ENCODE results near the gene IDH2. TPM values are rescaled to one million over a fixed set of nuclear protein-coding genes. Genes with fewer than 3 reads are reported as not detected.

The IDH2 gene
- total RNA-seq, 1 donor from 2014 or later = 79.1 TPM

DNA sequence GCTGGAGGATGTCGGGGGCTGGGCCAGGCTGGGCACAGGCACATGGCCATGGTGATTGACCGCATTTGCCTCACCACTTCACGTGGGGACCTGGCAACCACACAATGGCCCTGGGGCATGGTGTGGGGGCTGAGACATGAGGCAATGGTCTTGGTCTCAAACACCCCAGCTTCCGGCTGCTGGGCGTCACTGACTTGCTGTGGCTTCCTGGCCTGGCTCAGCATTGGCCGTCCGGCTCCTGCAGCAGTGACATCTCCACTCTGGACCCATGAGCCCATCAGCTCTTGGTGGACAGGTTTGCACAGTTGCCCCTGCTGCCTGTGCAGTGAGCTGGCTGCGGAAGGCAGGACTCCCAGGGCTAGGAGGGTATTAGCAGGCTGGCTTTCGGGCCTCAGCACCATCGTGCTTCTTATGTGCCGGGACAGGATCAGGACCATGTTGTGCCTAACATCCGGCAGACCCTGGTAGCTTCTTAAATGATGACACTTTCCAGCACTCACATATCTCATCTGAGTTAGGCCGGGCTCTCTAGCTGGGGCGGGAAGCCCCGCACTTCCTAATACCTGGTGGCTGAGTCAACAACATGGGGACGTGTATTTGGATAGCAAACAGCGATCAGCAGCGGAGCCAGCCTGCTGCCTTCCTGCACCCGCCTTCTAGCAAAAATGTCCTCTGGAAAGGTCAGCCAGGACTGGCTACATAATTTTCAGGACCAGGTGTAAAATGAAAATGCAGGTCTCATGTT, 67.0 kb downstream of the IDH2 start:
- DNase-seq (ENCODE audit: low read depth) = no peak
- Histone ChIP-seq H3K36me3 (ENCODE audit: control insufficient read depth, insufficient read depth, low read length) (no peaks in the 10 kb centered on the region), H3K27me3 (ENCODE audit: control insufficient read depth, insufficient read depth, low read length) (no peaks in the 10 kb centered on the region), H3K4me3 (ENCODE audit: low read depth, low read length) (no peak overlapping the region)
- TF ChIP-seq, protein P1, sequence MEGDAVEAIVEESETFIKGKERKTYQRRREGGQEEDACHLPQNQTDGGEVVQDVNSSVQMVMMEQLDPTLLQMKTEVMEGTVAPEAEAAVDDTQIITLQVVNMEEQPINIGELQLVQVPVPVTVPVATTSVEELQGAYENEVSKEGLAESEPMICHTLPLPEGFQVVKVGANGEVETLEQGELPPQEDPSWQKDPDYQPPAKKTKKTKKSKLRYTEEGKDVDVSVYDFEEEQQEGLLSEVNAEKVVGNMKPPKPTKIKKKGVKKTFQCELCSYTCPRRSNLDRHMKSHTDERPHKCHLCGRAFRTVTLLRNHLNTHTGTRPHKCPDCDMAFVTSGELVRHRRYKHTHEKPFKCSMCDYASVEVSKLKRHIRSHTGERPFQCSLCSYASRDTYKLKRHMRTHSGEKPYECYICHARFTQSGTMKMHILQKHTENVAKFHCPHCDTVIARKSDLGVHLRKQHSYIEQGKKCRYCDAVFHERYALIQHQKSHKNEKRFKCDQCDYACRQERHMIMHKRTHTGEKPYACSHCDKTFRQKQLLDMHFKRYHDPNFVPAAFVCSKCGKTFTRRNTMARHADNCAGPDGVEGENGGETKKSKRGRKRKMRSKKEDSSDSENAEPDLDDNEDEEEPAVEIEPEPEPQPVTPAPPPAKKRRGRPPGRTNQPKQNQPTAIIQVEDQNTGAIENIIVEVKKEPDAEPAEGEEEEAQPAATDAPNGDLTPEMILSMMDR (IDR thresholded peaks at IDR 0.05; ENCODE audit: insufficient read depth, low read length, poor library complexity, severe bottlenecking) = no peak

DNA sequence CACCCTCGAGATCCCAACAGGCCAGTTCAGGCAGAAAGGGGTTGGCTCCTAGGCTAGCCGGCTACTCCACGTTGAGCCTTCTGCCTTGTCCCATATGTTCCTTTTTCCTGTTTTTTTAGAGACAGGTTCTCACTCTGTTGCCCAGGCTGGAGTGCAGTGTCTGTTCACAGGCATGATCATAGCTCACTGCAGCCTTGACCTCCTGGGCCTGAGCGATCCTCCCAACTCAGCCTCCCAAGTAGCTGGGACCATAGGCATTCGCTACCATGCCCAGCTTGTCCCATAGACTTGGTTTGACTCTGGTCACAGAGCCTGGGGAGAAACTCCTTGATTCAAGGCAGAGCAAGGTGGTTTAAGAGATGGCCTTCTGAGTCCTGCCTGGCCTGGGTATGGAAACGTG, 68.8 kb downstream of the IDH2 start:
- DNase-seq (ENCODE audit: low read depth) = no peak
- Histone ChIP-seq H3K27me3 (ENCODE audit: control insufficient read depth, insufficient read depth, low read length) (no peaks in the 10 kb centered on the region), H3K4me3 (ENCODE audit: low read depth, low read length) (no peak overlapping the region), H3K36me3 (ENCODE audit: control insufficient read depth, insufficient read depth, low read length) (no peaks in the 10 kb centered on the region)
- TF ChIP-seq, protein P1 (IDR thresholded peaks at IDR 0.05; ENCODE audit: insufficient read depth, low read length, poor library complexity, severe bottlenecking) = no peak

Other genes starting within 250 kb of the IDH2 start
- gene AP3S2, start 208.5 kb downstream of the IDH2 start, total RNA-seq = 47.1 and 66.6 TPM in 2 replicates
- gene ARPIN, start 189.5 kb downstream of the IDH2 start, total RNA-seq = 10.5 and 11.2 TPM in 2 replicates
- 25.4 and 26.8 TPM in 2 replicates for gene ZNF710, start 101.1 kb downstream of the IDH2 start, total RNA-seq
- 44.2 and 51.2 TPM in 2 replicates for gene SEMA4B, start 98.9 kb upstream of the IDH2 start, total RNA-seq
- 33.6 and 38.1 TPM in 2 replicates for gene CIB1, start 131.5 kb upstream of the IDH2 start, total RNA-seq
- 8.1 and 11.0 TPM in 2 replicates for gene GDPGP1, start 131.7 kb upstream of the IDH2 start, total RNA-seq
- gene TTLL13, start 147.1 kb upstream of the IDH2 start, total RNA-seq = 0.41 TPM in 1 of 2 replicates, not detected in the other
- gene NGRN, start 163.2 kb upstream of the IDH2 start, total RNA-seq = 124 and 139 TPM in 2 replicates
- 2.0 and 4.0 TPM in 2 replicates for gene ZNF774, start 249.8 kb upstream of the IDH2 start, total RNA-seq